HepG2 (cell line): Measurements from ENCODE around the gene GNMT. TPM values are rescaled to one million over a fixed set of nuclear protein-coding genes. Genes with fewer than 3 reads are reported as not detected.

Experiments used
- ATAC-seq: fragments of 200-7000 bp; cut with Tn5 transposase; 3 replicates; pipeline ENCODE4 v1.9.1; 2020; ENCODE audit warnings: mild to moderate bottlenecking, moderate library complexity
- BruUV-seq: library from RNA; stranded (reverse); fragments of 400-500 nt; replicated peaks from 2 replicates; lab custom pipeline; 2021; lab: Mats Ljungman, UMichigan
- CTCF ChIA-PET: fragments of 300-600 bp; formaldehyde crosslinking; extraction: SDS; loops from one replicate; lab custom pipeline; 2021; ENCODE audit warnings: low total read pairs, inconsistent platforms, low intra/inter-chr PET ratio; lab: Yijun Ruan, JAX
- POLR2A ChIA-PET: fragments of 350-600 bp; sonication (Branson Sonifier 250); formaldehyde crosslinking; loops from one replicate; lab custom pipeline; 2020; ENCODE audit warnings: antibody characterized with exemption, inconsistent platforms; lab: Yijun Ruan, JAX
- DNase-seq: peaks from one replicate; pipeline ENCODE4 v3.0.0-alpha.2; 2015; ENCODE audit warnings: low spot score
- FAIRE-seq: peaks from 3 replicates; lab custom pipeline; 2011; peaks lifted over from hg19 to GRCh38; lab: Jason Lieb, UNC
- H2AFZ ChIP-seq: one replicate; pipeline ENCODE4 v1.6.1; 2011; ENCODE audit warnings: low read length, inconsistent platforms
- H3K27ac ChIP-seq: fragments of 300-600 bp; 3 replicates; pipeline ENCODE4 v1.8.0; 2011; ENCODE audit warnings: mixed run types, mild to moderate bottlenecking, mixed read lengths, low read length, inconsistent platforms; ENCODE audit not compliant: insufficient read depth; ENCODE audit errors: extremely low read length
- H3K27me3 ChIP-seq, 2 experiments: fragments of 200-600 bp in 1 of 2; 2 replicates in 1 of 2; 3 replicates in 1 of 2; pipeline versions ENCODE4 v1.6.0 to v1.8.0; 2011; ENCODE audit warnings: low read length in 2 of 2, mild to moderate bottlenecking in 2 of 2, moderate library complexity in 2 of 2, inconsistent platforms in 1 of 2; ENCODE audit not compliant: insufficient read depth in 2 of 2, control insufficient read depth in 1 of 2
- H3K36me3 ChIP-seq, 2 experiments: fragments of 200-600 bp in 1 of 2; replicated peaks in 1 of 2; 2 replicates in 1 of 2; 3 replicates in 1 of 2; pipeline versions ENCODE4 v1.5.1 to v1.8.0; 2011; ENCODE audit warnings: low read length in 2 of 2, inconsistent platforms in 1 of 2; ENCODE audit not compliant: insufficient read depth in 2 of 2, control insufficient read depth in 1 of 2
- H3K4me1 ChIP-seq: 2 replicates; pipeline ENCODE4 v1.5.1; 2012; ENCODE audit warnings: low read length, inconsistent platforms; ENCODE audit not compliant: insufficient read depth
- H3K4me2 ChIP-seq: 2 replicates; pipeline ENCODE4 v1.6.0; 2011; ENCODE audit warnings: low read depth, low read length, inconsistent platforms
- H3K4me3 ChIP-seq, 3 experiments: fragments of 200-600 bp in 1 of 3; sonication (generic), shearing (Covaris generic) in 1 of 3; replicated peaks in 1 of 3; 2 replicates each; pipeline ENCODE4 v1.5.1; 2011 to 2016; ENCODE audit warnings: low read length in 3 of 3, inconsistent platforms in 2 of 3, low read depth in 2 of 3, mild to moderate bottlenecking in 2 of 3, control low read depth in 1 of 3, mixed read lengths in 1 of 3; ENCODE audit not compliant: insufficient read depth in 1 of 3
- H3K79me2 ChIP-seq: one replicate; pipeline ENCODE4 v1.6.1; 2011; ENCODE audit warnings: low read length, inconsistent platforms; ENCODE audit not compliant: insufficient read depth
- H3K9ac ChIP-seq: 2 replicates; pipeline ENCODE4 v1.6.0; 2011; ENCODE audit warnings: mild to moderate bottlenecking, low read depth, low read length, inconsistent platforms; ENCODE audit not compliant: insufficient read depth
- H3K9me3 ChIP-seq: 2 replicates; pipeline ENCODE4 v1.5.1; 2012; ENCODE audit warnings: mild to moderate bottlenecking, low read length
- H4K20me1 ChIP-seq: 2 replicates; pipeline ENCODE4 v1.6.0; 2011; ENCODE audit warnings: inconsistent platforms, mild to moderate bottlenecking, low read length, moderate library complexity; ENCODE audit not compliant: insufficient read depth
- ADNP ChIP-seq: sonication (generic); formaldehyde crosslinking; IDR thresholded peaks from 2 replicates; pipeline ENCODE4 v1.4.0; 2020; ENCODE audit warnings: missing genetic modification reagents
- ARID4A ChIP-seq: sonication (generic); formaldehyde crosslinking; IDR thresholded peaks from 2 replicates; pipeline ENCODE4 v1.5.0; 2020; ENCODE audit warnings: mild to moderate bottlenecking, missing genetic modification reagents, borderline replicate concordance
- ATF7-NPFF ChIP-seq: sonication (generic); formaldehyde crosslinking; IDR thresholded peaks from 2 replicates; pipeline ENCODE4 v1.8.1; 2023; ENCODE audit warnings: mild to moderate bottlenecking, low read depth, missing genetic modification reagents, moderate library complexity
- FOXJ3 ChIP-seq: sonication (generic); formaldehyde crosslinking; IDR thresholded peaks from 2 replicates; pipeline ENCODE4 v1.4.0; 2020; ENCODE audit warnings: missing genetic modification reagents, mild to moderate bottlenecking, borderline replicate concordance
- FOXK1 ChIP-seq: sonication (generic); formaldehyde crosslinking; IDR thresholded peaks from 2 replicates; pipeline ENCODE4 v1.4.0; 2020; ENCODE audit warnings: low read depth, missing genetic modification reagents, borderline replicate concordance
- HDAC1 ChIP-seq: sonication (generic); formaldehyde crosslinking; IDR thresholded peaks from 2 replicates; pipeline ENCODE4 v1.5.1; 2020; ENCODE audit warnings: mild to moderate bottlenecking, missing genetic modification reagents
- HIVEP1 ChIP-seq: sonication (generic); formaldehyde crosslinking; IDR thresholded peaks from 2 replicates; pipeline ENCODE4 v1.4.0; 2020; ENCODE audit warnings: mild to moderate bottlenecking, missing genetic modification reagents
- MLX ChIP-seq: IDR thresholded peaks from 2 replicates; pipeline ENCODE4 v1.6.1; 2016
- ZC3H13 ChIP-seq: sonication (generic); formaldehyde crosslinking; IDR thresholded peaks from 2 replicates; pipeline ENCODE4 v1.8.1; 2023; ENCODE audit warnings: mild to moderate bottlenecking, missing genetic modification reagents, moderate library complexity
- ZMYM2 ChIP-seq: sonication (generic); formaldehyde crosslinking; IDR thresholded peaks from 2 replicates; pipeline ENCODE4 v1.8.0; 2022; ENCODE audit warnings: mild to moderate bottlenecking, missing genetic modification reagents
- ZNF264 ChIP-seq: sonication (generic); formaldehyde crosslinking; IDR thresholded peaks from 2 replicates; pipeline ENCODE4 v1.4.0; 2020; ENCODE audit warnings: missing genetic modification reagents
- ZNF510 ChIP-seq: sonication (generic); formaldehyde crosslinking; IDR thresholded peaks from 2 replicates; pipeline ENCODE4 v1.4.0; 2020; ENCODE audit warnings: low read depth, mild to moderate bottlenecking, missing genetic modification reagents
- ZNF773 ChIP-seq: sonication (generic); formaldehyde crosslinking; IDR thresholded peaks from 2 replicates; pipeline ENCODE4 v1.4.0; 2020; ENCODE audit warnings: missing genetic modification reagents, borderline replicate concordance
- WGBS: methylation state at CpG from one replicate; pipeline ENCODE4 v1.1.6; 2017; ENCODE audit warnings: low lambda C conversion rate; 5-methylcytosine and 5-hydroxymethylcytosine counted together
- in situ Hi-C: cut with HindIII; loops from 2 replicates; pipeline ENCODE4 v1.10.0; 2017; ENCODE audit warnings: low pct_unique_long_range_greater_than_20kb; ENCODE audit not compliant: extremely low pct_ligation_motif_present
- intact Hi-C: fragments of 100-400 bp; cut with micrococcal nuclease; formaldehyde crosslinking; loops from one replicate; pipeline ENCODE4 v1.10.0; 2022; ENCODE audit not compliant: unreplicated experiment
- polyA plus RNA-seq, 8 experiments: library from polyadenylated mRNA; depleted of rRNA in 3 of 8; stranded (reverse) in 7 of 8; unstranded in 1 of 8; fragments of >200 nt; fragmentation: Illumina TruSeq in 4 of 8; extraction: Trizol in 4 of 8; gene quantifications; 2 replicates each; pipeline versions ENCODE4 v1.2.1 to v1.2.3, GENCODE V29; 2011 to 2016; ENCODE audit warnings: low read depth in 4 of 8, missing spikeins in 1 of 8, mixed read lengths in 1 of 8; ENCODE audit not compliant: insufficient read depth in 1 of 8
- total RNA-seq, 5 experiments: library from RNA; depleted of rRNA; stranded (reverse); fragments of >200 nt; fragmentation: Illumina TruSeq; extraction: Trizol; gene quantifications; 2 replicates each; pipeline ENCODE4 v1.2.3, GENCODE V29; 2016; ENCODE audit warnings: low read depth in 1 of 5
- TF ChIP-seq, protein P1 (sequence below): sonication (generic); formaldehyde crosslinking; IDR thresholded peaks from 2 replicates; pipeline ENCODE4 v1.5.0; 2020; ENCODE audit warnings: mild to moderate bottlenecking, missing genetic modification reagents, moderate library complexity
- TF ChIP-seq, protein P2 (sequence below): sonication (generic); formaldehyde crosslinking; IDR thresholded peaks from 2 replicates; pipeline ENCODE4 v1.4.0; 2020; ENCODE audit warnings: missing genetic modification reagents

Gene GNMT
- total and polyA plus RNA-seq, 2 of the 13 experiments (the other 11 are each of a cell fraction or from before 2014, with no cell fraction given), result 2.8 to 7.0 TPM

DNA sequence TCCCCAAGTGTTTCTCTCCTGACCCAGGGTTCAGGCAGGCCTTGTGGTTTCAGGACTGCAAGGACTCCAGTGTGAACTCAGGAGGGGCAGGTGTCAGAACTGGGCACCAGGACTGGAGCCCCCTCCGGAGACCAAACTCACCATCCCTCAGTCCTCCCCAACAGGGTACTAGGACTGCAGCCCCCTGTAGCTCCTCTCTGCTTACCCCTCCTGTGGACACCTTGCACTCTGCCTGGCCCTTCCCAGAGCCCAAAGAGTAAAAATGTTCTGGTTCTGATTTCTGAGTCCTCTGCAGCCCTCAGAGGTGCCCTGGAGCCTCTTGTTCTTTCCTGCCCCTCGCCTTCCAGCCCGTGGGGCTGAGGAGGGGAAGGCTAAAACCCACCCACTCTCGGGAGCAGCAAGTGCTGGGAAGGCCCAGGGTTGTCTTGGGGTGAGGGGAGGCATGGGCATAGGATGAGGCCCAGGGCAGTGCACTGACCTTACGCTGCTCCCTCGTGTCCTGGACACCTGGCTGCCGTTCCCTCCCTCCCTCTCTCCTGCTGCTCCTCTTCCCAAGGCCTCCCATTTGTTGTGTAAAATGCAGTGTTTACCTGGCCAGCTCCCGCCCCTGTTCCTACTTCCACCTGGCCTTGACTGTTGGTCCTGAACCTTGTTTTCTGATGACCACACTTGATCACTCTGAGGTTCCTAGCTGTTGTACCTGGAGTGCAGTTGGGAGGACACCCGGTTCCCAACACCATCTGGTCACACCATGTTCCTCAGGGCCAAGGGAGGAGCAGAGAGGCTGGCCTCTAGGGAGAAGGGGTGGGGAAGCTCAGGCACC lies 21.4 kb upstream of the GNMT start:
- no TSS peak for BruUV-seq
- Histone ChIP-seq H3K27me3 (no peaks in the 10 kb centered on the region), H2AFZ (no peak overlapping the region), H3K4me3 (peak overlapping the region in 1 of 3 experiments; percentile 20; a peak in 1 of 6 replicates), H3K27ac (peak overlapping the region; percentile 81), H3K4me1 (peaks cover 64% of the 10 kb centered on the region), H3K36me3 (peaks cover 12 to 35% of the 10 kb centered on the region in 2 experiments), H3K79me2 (peaks cover 2% of the 10 kb centered on the region), H3K9ac (no peak overlapping the region; the same call in 1 of the 2 replicates), H4K20me1 (no peaks in the 10 kb centered on the region), H3K9me3 (no peaks in the 10 kb centered on the region), H3K4me2 (peak overlapping the region; percentile 57)
- peak; percentile 87 for ATAC-seq
- ChIA-PET CTCF (interaction anchor here (1.2 kb wide), 1 partner anchor 26 kb away, joined by 3 read pairs; no protein-coding TSS in a partner anchor), POLR2A (interaction anchor here (0.9 to 5.0 kb wide), 12 partner anchors 9 to 121 kb away, joined by 3 to 56 read pairs (median 6); partner anchors contain the start of genes CNPY3, GNMT, KLHDC3 and MEA1)
- DNase-seq, result peak; percentile 86
- intact Hi-C loops (loop anchor here (5.0 kb wide), 1 partner anchor 37 kb away; no protein-coding TSS in a partner anchor), in situ Hi-C loops (no loop called here)
- WGBS, result 18% methylated on average over 9 of the region's 9 CpGs
- peak; percentile 92 for FAIRE-seq
- TF ChIP-seq ADNP (CRISPR knock-in tag) (no peak), ZNF773 (CRISPR knock-in tag) (no peak), ZNF510 (peak; percentile 97), ARID4A (peak; percentile 84), FOXK1 (CRISPR knock-in tag) (no peak), HDAC1 (CRISPR knock-in tag) (peak; percentile 97), ZMYM2 (CRISPR knock-in tag) (0 out of 2 replicates have a peak, but pooled peaks have one; percentile 28), FOXJ3 (CRISPR knock-in tag) (peak; percentile 82), ZC3H13 (peak; percentile 86), MLX (CRISPR knock-in tag) (peak; percentile 80), HIVEP1 (CRISPR knock-in tag) (peak; percentile 49; the same call in 1 of the 2 replicates), ATF7-NPFF (no peak; the same call in 1 of the 2 replicates), ZNF264 (CRISPR knock-in tag) (no peak; the same call in 1 of the 2 replicates)
- TF ChIP-seq, protein P1, sequence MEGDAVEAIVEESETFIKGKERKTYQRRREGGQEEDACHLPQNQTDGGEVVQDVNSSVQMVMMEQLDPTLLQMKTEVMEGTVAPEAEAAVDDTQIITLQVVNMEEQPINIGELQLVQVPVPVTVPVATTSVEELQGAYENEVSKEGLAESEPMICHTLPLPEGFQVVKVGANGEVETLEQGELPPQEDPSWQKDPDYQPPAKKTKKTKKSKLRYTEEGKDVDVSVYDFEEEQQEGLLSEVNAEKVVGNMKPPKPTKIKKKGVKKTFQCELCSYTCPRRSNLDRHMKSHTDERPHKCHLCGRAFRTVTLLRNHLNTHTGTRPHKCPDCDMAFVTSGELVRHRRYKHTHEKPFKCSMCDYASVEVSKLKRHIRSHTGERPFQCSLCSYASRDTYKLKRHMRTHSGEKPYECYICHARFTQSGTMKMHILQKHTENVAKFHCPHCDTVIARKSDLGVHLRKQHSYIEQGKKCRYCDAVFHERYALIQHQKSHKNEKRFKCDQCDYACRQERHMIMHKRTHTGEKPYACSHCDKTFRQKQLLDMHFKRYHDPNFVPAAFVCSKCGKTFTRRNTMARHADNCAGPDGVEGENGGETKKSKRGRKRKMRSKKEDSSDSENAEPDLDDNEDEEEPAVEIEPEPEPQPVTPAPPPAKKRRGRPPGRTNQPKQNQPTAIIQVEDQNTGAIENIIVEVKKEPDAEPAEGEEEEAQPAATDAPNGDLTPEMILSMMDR, result peak; percentile 30; the same call in 1 of the 2 replicates
- TF ChIP-seq, protein P2, sequence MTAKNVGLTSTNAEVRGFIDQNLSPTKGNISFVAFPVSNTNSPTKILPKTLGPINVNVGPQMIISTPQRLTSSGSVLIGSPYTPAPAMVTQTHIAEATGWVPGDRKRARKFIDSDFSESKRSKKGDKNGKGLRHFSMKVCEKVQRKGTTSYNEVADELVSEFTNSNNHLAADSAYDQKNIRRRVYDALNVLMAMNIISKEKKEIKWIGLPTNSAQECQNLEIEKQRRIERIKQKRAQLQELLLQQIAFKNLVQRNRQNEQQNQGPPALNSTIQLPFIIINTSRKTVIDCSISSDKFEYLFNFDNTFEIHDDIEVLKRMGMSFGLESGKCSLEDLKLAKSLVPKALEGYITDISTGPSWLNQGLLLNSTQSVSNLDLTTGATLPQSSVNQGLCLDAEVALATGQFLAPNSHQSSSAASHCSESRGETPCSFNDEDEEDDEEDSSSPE (CRISPR knock-in tag), result peak; percentile 85
